ENCODE results near the gene USP53. TPM values are rescaled to one million over a fixed set of nuclear protein-coding genes. Genes with fewer than 3 reads are reported as not detected.
"Not testable (repeated sequence)": the region's sequence is repeated elsewhere in the genome, so short reads cannot be mapped to it uniquely, and the experiment has no call there.

Gene USP53
- total RNA-seq, 1 experiment from 2014 or later, result 6.7 TPM

DNA sequence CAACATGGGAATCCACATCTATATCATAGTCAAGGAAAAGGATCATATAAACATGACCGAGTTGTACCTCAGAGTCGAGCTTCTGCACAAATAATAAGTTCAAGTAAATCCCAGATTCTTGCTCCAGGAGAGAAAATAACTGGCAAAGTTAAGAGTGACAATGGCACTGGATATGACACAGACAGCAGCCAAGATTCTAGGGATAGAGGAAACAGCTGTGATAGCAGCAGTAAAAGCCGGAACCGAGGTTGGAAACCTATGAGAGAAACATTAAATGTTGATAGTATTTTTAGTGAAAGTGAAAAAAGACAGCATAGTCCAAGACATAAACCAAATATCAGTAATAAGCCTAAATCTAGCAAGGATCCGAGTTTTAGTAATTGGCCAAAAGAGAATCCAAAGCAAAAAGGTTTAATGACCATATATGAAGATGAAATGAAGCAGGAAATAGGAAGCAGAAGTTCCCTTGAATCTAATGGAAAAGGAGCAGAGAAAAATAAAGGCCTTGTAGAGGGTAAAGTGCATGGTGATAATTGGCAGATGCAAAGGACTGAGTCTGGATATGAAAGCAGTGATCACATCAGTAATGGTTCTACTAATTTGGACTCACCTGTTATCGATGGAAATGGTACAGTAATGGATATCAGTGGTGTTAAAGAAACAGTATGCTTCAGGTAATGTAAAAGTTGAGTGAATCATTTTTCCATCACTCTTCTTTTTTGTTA, 59.0 kb downstream of the USP53 start:
- no peak for DNase-seq (ENCODE audit: low spot score)

DNA sequence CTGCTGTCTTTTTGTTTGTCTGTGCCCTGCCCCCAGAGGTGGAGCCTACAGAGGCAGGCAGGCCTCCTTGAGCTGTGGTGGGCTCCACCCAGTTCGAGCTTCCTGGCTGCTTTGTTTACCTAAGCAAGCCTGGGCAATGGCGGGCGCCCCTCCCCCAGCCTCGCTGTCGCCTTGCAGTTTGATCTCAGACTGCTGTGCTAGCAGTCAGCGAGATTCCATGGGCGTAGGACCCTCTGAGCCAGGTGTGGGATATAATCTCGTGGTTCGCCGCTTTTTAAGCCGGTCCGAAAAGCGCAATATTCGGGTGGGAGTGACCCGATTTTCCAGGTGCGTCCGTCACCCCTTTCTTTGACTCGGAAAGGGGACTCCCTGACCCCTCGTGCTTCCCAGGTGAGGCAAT, 67.0 kb downstream of the USP53 start:
- not testable (repeated sequence) for DNase-seq (ENCODE audit: low spot score)

DNA sequence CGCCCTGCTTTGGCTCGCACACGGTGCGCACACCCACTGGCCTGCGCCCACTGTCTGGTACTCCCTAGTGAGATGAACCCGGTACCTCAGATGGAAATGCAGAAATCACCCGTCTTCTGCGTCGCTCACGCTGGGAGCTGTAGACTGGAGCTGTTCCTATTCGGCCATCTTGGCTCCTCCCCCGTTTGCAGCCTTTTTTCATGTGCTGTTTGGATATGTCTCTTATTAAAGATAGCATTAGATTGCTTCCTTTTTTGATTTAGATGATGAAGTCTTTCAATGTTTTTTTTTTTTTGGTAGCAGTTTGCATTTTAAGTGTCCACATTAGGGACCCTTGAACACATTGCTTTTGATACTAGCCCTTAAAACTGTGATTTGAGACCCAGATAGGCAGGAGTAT, 67.4 kb downstream of the USP53 start:
- not testable (repeated sequence) for DNase-seq (ENCODE audit: low spot score)

DNA sequence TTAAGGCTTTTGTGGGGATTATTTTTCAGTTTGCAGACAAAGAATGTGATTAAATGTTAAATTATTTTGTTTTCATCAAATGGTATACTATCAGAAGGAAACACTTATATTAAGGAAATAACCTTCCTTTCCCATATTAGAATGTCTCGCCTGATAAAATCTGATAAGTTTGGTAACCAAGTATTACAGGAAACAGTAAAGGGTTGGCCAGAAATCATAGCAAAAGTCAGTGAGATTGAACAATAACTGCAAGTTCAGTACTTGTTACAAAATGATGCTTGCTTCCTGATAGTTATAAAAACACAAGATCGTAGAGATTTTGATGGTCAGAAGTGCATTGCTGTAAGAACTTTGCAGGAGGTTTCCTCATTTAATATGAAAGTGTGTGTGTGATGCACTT, 68.9 kb downstream of the USP53 start:
- DNase-seq (ENCODE audit: low spot score), result no peak

DNA sequence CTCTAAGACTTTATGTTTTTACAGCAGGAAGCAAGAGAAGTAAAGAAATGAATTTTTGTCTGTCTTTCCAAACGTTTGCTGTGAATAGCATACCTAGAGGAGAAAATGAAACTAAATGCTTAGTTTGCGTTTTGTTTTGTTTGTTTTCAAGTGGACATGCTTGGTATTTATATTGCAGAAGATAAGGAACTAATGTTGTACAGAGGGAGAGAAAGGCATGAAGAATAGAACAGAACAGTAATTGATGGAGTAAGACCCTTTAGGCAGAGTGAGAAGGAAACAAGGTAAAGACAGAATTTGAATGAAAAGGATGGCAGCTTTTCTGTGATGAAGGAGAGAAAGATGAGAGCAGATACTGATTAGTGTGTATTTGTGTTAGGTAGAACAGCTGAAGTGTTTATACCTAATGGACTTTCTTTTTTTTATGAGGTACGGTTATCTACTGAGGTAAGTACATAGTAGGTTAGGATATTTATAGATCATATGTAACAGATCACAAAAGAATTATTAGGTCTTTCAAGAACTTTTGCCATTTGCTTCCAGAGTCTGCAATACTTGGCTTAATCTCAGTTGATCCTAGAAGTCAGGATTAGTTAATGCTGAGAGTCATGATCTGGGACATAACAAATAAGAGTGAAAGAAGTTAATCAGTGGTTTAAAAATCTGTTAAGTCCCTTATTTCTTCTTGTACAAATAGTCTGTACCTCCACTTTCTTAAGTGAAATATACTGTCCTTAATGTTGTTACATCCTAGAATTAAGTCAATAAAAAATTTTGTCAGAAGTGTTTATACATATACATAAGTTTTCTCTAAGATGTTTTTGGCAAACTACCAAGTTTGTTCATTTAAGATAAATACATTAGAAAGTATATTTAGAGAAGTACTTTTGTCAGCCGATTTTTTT, 72.6 kb downstream of the USP53 start:
- peak; percentile 23 for DNase-seq (ENCODE audit: low spot score)

DNA sequence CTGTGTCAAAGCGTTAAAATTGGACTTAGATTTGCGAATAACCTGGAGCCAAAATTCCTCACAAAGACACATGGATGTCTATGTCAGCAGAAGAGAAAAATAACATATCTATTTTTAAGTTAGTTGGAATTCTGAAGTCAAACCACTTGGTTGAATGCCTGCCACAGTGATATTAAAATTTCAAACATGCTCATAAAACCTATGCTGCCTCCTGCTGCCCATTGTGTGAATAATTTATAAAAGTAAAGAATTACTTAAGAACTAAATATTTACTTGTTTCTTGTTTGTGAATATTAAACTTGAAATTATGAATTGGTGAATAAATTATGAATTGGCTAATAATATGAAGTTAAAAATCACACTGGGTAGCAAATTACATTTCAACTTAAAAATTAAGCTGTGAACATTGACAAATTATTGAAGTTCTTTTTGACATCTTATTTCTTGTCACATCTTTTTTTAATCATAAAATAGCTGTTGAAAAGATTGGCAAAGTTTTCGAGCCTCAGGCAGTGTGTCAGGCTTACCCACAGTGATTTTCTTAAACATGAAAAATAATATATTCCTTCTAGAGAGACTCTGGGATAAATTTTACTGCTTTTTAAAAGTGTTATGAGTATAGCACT, 74.0 kb downstream of the USP53 start:
- DNase-seq (ENCODE audit: low spot score), result peak; percentile 32

DNA sequence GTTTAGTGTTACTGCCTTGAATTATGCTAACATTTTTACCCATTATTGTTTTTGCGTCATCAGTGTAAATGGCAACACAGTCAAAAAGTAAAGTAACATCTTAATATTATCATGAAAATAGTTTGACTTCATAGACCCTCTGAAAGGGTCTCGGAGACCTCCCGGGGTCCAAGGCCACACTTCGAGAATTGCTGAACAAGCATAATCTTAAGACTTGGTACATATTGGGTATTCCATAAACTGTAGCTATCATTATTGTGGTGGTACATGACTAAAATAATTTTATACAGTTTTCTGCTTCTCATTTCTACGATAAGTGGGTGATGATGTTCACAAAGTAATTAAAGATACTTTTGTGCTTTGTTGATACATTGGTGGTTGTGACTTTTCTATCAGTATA, 76.8 kb downstream of the USP53 start:
- no peak for DNase-seq (ENCODE audit: low spot score)

DNA sequence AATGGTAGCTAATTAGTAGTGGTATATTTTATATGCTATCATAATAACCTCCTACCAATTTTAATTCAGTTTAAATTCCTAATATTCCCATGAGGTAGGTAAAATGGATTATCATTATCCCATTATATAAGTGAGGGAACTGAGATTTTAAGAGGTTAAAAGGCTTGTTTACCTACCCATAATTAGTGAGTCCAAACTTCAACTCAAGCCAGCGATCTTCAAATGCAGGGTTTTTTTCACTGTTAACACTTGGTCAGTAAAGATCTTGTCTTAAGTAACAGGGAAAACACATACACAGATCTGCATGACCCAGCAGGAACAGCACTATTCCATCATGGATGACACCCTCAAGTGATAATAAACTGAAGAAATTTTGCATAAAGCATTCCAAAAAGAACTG, 78.1 kb downstream of the USP53 start:
- DNase-seq (ENCODE audit: low spot score), result no peak

DNA sequence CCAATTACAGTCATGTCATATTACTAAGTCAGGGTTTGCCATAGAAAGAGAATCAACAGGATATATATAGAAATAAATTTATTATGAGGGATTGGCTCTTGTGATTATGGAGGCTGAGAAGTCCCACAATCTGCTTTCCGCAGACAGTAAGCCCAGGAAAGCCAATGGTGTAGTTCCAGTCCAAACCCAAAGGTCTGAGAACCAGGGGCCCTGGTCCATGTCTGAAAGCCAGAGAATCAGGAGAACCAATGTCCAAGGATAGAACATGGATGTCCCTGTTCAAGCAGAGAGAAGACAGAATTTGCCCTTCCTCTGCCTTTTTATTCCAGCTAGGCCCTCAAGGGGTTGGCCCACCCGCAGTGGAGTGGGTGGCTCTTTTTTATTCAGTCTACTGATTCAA, 83.8 kb downstream of the USP53 start:
- no peak for DNase-seq (ENCODE audit: low spot score)

DNA sequence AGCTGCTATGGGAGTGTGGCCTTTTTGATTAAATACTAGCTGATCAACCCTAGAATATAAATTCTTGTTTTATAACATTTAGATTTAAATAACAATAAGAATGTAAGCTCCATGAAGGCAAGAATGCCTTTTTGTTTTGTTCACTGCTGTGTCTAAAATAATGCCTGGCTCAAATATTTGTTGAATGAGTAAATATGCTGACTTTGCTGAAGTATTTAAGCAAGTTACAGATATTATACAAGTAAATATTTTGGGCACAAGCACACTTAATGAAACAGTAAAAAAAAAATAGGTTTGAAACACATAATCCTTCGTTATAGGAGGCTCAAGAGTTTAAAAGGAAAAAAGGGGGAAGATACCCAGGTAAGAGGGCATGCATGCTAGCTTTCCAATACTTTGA, 85.3 kb downstream of the USP53 start:
- DNase-seq (ENCODE audit: low spot score), result no peak

DNA sequence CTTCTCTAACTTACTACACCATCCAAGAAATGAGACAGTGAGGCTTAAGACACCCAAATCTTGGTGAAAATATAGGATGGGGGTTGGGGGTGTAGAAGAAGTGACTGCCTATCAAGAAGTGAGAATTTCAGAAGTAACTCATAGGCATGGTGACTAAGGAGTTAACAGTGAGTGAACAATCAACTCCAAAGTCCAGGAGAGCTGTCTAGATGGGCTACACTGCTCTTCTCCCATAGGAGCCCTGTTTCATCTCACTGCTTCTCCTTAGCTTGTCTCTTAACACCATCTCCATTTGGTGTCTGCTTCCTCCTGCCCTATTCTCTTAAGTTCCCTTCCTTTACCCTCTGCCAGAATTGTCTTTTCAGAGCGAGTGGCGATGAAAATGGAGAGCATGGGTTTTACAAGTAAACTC, 86.8 kb downstream of the USP53 start:
- DNase-seq (ENCODE audit: low spot score), result no peak

DNA sequence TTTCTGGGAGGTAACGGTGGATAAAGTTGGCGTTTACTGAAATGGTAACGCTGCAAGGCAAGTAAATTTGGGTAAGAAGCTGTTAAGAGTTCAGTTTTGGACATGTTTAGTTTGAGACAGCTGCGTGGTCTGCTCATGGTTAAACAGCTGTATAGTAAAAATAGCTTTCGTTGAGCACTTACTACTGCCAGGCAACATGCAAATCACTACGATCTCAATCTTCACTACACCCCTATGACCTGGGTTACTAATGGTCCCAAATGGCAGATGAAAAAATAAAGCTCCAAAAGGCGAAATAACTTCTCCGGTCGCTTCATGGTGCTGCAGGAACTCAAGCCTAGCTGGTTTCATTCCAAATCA, 87.2 kb downstream of the USP53 start:
- no peak for DNase-seq (ENCODE audit: low spot score)

DNA sequence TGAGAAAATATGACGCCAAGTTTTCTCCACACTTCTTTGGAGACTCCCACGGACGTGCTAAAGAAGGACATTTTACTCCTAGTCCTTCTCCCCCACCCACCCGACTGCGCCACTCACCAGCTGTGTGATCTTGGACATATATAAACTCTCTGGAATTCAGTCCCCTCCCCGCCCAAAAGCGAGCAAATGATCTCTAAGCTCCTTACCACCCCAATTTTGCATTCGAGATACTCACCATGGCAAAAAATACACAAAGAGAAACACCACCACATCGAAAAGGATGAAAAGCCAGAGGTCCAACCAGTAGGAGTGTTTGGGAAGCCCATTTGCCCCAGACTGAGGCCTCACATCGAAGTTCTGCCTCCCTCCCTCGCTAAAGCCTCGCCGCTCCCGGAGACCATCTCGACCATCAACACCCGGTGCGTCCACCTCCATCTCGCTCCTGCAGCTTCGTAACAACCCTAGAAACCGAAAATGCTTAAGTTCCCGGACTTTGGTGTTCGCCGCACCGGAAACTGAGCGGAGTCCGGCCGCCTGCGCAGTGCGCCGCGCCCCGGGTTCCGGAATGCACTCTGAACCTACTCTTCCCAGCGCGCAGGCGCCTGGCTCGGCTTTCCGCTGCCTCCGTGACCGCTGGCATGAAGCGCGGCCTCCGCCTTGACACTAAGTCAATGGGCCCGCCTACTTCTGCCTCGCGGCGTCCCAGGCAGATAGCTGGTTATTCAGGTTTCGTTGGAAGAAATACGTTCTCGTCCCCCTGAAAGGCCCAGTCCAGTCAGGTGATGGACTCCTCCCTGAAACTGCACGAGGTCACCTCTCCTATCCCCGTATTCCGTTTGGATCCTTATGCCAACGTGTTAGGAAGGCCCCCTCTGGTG, 87.8 kb downstream of the USP53 start:
- DNase-seq (ENCODE audit: low spot score), result peak; percentile 85

DNA sequence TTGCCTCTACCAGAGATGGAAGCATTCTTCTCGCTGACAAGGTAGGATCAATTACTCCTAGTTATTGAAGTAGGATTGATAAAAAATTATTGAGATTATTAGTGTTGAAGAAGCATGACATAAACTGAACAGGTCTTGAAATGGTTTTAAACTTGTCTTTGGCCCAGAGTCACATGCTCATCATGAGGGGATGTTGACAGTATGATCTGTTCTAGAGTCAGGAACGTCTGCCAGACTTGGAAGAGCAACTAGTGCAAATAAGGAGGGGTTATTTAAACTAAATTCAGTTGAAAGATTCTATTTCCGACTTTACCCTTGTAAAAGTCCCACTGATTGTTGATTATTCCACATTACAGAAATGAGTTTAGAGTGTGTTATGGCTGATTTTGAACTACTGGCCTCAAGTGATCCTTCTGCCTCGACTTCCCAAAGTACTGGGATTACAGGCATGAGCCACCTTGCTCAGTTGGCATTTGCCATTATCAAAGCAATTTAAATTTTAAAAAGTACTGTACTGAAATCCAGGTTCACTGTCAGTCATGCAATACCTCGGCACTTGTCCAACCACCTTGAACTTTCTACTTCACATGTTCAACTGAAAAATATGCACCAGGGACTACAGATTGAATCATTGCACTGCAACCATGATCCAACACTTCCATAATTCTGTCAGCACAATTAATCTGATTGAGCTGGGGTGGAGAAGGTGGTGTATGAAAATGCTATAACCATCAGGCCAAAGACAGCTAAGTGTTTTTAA, 89.7 kb downstream of the USP53 start:
- DNase-seq (ENCODE audit: low spot score), result no peak

DNA sequence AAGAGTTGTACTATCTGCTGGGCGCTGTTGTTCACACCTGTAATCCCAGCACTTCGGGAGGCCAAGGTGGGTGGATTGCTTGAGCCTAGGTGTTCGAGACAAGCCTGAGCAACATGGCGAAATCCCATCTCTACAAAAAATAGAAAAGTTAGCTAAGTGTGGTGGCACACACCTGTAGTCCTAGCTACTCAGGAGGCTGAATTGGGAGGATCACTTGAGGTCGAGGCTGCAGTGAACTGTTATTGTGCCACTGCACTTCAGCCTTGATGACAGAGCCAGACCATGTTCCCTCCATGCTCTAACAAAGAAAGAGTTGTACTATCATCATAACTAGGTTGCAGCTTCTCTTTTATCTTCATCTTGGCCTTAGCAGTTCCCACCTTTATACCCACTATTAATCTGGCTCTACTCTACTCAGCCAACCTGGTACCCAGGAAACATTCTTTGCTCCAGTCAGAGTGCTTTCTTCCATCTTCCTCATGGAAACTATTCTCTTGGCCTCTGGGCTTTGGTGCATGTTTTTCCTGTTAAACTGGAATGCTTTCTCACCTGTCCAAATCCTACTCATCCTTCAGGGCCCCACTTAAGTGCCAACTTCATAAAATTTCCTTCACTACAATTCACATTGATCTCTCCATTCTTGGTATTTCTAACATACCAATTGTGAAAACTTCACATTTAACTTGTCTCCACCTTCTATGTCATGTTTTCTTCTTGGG, 91.2 kb downstream of the USP53 start:
- DNase-seq (ENCODE audit: low spot score), result no peak

DNA sequence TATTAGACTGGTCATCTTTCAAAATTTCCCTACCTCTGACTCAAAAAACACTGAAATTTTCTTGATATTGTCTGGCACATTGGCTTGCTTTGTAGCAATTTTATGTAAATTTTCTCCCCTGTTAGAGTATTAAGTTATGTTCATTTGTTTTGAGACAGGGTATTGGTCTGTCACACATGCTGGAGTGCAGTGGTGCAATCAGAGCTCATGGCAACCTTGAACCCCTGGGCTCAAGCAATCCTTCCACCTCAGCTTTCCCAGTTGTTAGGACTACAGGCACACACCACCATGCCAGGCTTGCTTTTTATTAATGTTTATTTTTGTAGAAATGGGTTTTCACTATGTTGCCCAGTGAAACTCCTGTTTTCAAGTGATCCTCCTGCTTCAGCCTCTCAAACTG, 91.9 kb downstream of the USP53 start:
- DNase-seq (ENCODE audit: low spot score), result no peak

DNA sequence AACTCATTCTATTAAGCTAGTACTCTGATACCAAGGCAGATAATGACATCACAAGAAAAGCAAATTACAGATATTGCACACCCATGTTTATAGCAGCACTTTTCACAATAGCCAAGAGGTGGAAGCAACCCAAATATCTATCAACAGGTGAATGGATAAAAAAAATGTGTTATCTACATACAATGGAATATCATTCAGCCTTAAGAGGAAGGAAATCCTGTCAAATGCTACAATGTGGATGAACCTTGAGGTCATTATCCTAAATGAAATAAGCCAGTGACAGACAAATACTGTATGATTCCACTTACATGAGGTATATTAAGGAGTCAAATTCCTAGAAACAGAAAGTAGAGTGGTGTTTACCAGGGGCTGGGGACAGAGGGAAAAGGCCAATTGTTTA, 95.1 kb downstream of the USP53 start:
- DNase-seq (ENCODE audit: low spot score), result no peak

DNA sequence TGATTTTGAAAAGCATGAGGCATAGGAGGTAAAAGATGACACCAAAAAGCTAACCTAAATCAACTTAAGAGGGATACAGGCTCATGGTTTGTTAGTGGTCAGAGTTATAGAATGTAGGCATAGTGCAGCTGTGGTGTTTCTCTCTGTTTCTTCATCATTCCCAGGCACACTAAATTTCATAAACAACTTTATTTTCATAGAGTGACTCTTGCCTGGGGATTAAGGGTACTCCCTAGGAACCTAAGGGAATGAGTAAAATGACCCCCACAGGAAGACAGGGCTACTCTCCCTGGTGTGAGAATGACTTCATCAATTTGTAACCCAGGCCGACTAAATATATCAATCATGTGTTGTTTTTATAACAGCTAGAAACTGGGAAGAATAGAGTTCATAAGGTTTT, 98.3 kb downstream of the USP53 start:
- DNase-seq (ENCODE audit: low spot score), result no peak

DNA sequence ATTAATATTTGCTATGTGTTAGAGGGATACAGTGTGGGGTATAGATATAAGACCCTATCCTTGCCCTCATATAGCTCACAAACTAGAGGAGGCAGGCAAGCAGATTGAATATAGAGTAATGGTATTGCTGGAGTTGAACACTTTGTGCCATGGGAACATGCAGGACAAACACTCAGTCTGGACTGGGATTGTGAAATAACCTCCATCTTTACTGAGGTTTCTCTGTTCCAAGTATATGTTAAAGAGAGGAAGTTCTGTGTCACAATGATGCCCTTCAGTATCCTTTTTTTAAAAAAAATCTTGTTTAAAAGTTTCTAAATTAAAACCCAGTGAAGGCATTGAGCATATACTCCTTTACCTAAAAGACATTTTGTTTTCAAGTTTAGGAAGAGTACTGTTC, 100.7 kb downstream of the USP53 start:
- DNase-seq (ENCODE audit: low spot score), result no peak

DNA sequence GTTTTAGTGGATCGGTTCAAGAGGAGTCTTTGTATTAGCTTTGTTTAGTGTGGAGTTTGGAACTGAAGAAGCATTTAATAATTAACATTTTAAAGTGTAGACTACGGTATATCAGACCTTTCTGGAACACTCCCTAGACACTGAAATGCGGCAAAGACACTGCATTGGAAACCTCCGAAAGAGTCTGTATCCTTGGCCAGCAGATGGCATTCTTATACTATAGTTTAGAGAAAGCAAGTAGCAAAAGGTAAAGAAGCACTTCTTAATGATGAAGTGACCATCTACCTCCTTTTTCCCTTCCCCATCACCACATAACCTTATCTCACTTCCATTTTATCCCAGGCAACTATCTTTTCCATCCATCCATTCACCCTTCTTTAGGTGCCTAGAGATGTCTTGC, 101.8 kb downstream of the USP53 start:
- peak; percentile 29 for DNase-seq (ENCODE audit: low spot score)

Measured in H4 (cell line).